ENCODE data around the gene NR6A1.

DNA sequence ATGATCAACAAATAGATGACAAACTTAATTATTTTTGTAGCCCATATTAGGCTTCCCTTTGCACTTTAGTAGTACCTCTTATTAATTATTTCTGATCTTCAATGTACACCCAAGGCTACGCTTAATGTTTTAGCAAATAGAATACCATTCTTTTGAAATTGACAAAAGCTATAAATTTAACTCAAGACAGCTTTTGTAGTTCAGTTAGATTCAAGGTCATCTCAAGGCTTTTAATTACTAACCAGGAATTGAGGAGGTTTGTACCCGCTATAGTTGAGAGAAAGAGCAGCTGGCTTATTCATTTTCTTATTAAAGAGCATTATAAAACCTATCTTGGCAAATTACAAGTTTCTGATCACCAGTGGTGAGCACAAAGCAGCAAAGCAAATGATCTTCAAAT is 15.1 kb downstream of the NR6A1 start:
- TF ChIP-seq, protein P1, sequence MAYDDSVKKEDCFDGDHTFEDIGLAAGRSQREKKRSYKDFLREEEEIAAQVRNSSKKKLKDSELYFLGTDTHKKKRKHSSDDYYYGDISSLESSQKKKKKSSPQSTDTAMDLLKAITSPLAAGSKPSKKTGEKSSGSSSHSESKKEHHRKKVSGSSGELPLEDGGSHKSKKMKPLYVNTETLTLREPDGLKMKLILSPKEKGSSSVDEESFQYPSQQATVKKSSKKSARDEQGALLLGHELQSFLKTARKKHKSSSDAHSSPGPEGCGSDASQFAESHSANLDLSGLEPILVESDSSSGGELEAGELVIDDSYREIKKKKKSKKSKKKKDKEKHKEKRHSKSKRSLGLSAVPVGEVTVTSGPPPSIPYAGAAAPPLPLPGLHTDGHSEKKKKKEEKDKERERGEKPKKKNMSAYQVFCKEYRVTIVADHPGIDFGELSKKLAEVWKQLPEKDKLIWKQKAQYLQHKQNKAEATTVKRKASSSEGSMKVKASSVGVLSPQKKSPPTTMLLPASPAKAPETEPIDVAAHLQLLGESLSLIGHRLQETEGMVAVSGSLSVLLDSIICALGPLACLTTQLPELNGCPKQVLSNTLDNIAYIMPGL (CRISPR knock-in tag; IDR thresholded peaks at IDR 0.05), result no peak
- TF ChIP-seq, protein P2, sequence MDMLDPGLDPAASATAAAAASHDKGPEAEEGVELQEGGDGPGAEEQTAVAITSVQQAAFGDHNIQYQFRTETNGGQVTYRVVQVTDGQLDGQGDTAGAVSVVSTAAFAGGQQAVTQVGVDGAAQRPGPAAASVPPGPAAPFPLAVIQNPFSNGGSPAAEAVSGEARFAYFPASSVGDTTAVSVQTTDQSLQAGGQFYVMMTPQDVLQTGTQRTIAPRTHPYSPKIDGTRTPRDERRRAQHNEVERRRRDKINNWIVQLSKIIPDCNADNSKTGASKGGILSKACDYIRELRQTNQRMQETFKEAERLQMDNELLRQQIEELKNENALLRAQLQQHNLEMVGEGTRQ (CRISPR knock-in tag; IDR thresholded peaks at IDR 0.05), result no peak

Measured in WTC11 (cell line).